SU-DHL-6 (cell line): ENCODE results near the gene NAT14.

ENCODE experiments used
- H2AFZ ChIP-seq: fragments of 200-600 bp; sonication (generic); 2 replicates; pipeline ENCODE4 v1.6.1; 2014; ENCODE audit warnings: low read depth, mild to moderate bottlenecking, moderate library complexity, mixed read lengths, antibody characterized with exemption, low read length; ENCODE audit not compliant: severe bottlenecking
- H3F3A ChIP-seq: fragments of 200-600 bp; shearing (Covaris generic); 2 replicates; pipeline ENCODE4 v1.6.0; 2016; ENCODE audit warnings: antibody characterized with exemption, mild to moderate bottlenecking; ENCODE audit not compliant: insufficient read depth
- H3K27ac ChIP-seq: fragments of 200-600 bp; sonication (generic); 2 replicates; pipeline ENCODE4 v1.5.1; 2016; ENCODE audit warnings: low read depth, mild to moderate bottlenecking, low read length, moderate library complexity, mixed read lengths
- H3K27me3 ChIP-seq: fragments of 200-600 bp; sonication (generic), shearing (Covaris generic); 2 replicates; pipeline ENCODE4 v1.6.0; 2014; ENCODE audit warnings: mild to moderate bottlenecking, low read length
- H3K36me3 ChIP-seq: fragments of 200-600 bp; sonication (generic); 2 replicates; pipeline ENCODE4 v1.6.1; 2014; ENCODE audit warnings: mild to moderate bottlenecking, low read length, mixed read lengths
- H3K4me2 ChIP-seq: fragments of 300-600, 200-600 bp; shearing (Covaris generic), sonication (generic); 2 replicates; pipeline ENCODE4 v1.6.0; 2014; ENCODE audit warnings: low read length, low read depth, mild to moderate bottlenecking; ENCODE audit not compliant: poor library complexity, severe bottlenecking
- H3K4me3 ChIP-seq: fragments of 200-600 bp; sonication (generic); 2 replicates; pipeline ENCODE4 v1.5.1; 2014; ENCODE audit warnings: antibody characterized with exemption, low read length, mild to moderate bottlenecking, mixed read lengths; ENCODE audit not compliant: insufficient read depth, poor library complexity, severe bottlenecking
- H3K79me2 ChIP-seq: fragments of 200-600 bp; sonication (generic); 2 replicates; pipeline ENCODE4 v1.6.1; 2014; ENCODE audit warnings: mild to moderate bottlenecking, low read length, moderate library complexity; ENCODE audit not compliant: insufficient read depth
- H3K9ac ChIP-seq: fragments of 200-600 bp; sonication (generic); 2 replicates; pipeline ENCODE4 v1.7.0; 2014; ENCODE audit warnings: mild to moderate bottlenecking, low read length
- H3K9me2 ChIP-seq: fragments of 200-600 bp; sonication (generic); replicated peaks from 2 replicates; pipeline ENCODE4 v1.6.1; 2014; ENCODE audit warnings: low read length; ENCODE audit not compliant: insufficient read depth
- H3K9me3 ChIP-seq: fragments of 200-600 bp; sonication (generic); 2 replicates; pipeline ENCODE4 v1.6.1; 2014; ENCODE audit warnings: low read length, mixed read lengths; ENCODE audit not compliant: insufficient read depth
- H4K20me1 ChIP-seq: fragments of 200-600 bp; sonication (generic); 2 replicates; pipeline ENCODE4 v1.6.1; 2014; ENCODE audit warnings: low read depth, mild to moderate bottlenecking, antibody characterized with exemption, low read length, moderate library complexity, mixed read lengths
- CTCF ChIP-seq: fragments of 200-600 bp; sonication (generic); IDR thresholded peaks from one replicate; pipeline ENCODE4 v1.5.1; 2017; ENCODE audit warnings: antibody characterized with exemption, mild to moderate bottlenecking, low read length, moderate library complexity; ENCODE audit not compliant: insufficient read depth, poor library complexity, severe bottlenecking
- EZH2phosphoT487 ChIP-seq: fragments of 200-600 bp; sonication (generic), shearing (Covaris generic); conservative IDR thresholded peaks from 2 replicates; pipeline ENCODE4 v1.6.1; 2018; ENCODE audit warnings: mild to moderate bottlenecking, antibody characterized with exemption, low read length, moderate library complexity, mixed read lengths

The NAT14 gene

DNA sequence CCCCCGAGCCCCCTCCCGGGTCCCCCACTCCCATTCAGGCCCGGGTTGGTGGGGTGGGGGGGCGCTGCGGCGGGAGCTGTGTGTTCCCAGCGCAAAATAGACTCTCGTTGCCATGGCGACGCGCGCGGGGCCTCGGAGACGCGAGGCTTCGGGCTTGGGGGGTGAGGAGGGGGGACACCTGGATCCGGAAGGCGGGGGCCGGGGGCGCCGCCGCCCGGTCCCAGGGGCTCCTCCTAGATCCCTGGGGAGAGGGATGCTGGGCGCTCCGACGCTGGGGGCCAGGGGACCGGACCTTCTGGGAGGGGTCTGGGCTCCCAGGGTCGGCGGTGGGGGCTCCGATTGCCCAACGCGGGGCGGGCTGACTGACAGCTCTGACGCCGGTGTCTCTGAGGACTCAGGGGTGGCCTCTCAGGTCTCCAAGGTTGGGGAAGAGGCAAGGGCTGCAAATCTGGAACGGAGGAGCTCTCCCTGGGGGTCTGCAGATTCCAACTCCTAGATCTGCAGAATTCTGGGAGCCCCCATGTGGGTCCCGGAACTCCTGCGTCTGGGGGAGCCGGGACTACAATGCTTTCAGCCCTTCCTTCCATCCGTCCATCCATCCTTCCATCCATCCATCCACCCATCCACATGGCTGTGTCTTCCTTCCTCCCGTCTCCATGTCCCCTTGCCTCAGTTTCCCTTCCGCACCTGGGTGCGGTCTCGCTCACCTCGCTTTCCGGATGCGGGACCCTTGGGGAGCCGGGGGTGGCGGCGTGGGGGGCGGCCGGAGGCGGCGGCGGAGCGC is 32.8 kb upstream of the NAT14 start:
- no peak overlapping the region for H3K9ac ChIP-seq
- no peaks in the 10 kb centered on the region for H3K9me2 ChIP-seq
- peak overlapping the region; percentile 40 for H3K4me2 ChIP-seq
- H3K27me3 ChIP-seq, result no peaks in the 10 kb centered on the region
- peaks cover 17% of the 10 kb centered on the region; the same call in 1 of the 2 replicates for H3F3A ChIP-seq
- no peak overlapping the region for H3K27ac ChIP-seq
- H3K79me2 ChIP-seq, result no peaks in the 10 kb centered on the region
- no peak overlapping the region for H3K4me3 ChIP-seq
- no peaks in the 10 kb centered on the region for H4K20me1 ChIP-seq
- H3K9me3 ChIP-seq, result no peaks in the 10 kb centered on the region
- H2AFZ ChIP-seq, result no peak overlapping the region
- no peaks in the 10 kb centered on the region for H3K36me3 ChIP-seq
- TF ChIP-seq CTCF (no peak), EZH2phosphoT487 (no peak)

DNA sequence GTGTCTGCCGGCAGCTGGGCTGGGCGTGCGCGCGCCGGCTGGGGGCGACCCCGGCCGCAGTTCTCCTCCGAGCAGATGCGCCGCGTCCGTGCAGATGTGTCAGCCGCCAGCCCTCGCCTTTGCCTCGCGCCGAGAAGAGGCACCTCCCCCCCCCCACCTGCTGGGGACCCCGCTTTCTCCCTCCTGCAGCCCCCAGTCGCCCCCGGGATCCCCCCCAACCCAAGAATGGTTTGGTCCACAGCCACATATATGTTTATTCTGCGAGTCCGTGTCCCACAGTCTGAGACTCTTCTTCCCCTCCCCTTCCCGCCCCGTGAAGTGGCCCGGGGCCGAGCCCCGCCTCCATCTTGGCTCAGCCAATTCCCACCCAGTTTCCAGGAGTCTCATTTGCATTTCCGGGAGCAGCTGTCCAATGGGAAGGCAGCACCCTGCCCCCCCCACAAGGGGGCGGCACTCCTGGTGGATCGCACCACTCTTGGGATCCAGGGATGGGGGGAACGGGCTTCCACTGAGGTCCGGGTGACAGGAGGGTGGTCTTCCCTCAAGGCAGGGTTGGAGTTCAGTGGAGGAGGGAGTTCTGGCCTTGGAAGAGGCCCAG is 32.1 kb upstream of the NAT14 start:
- no peaks in the 10 kb centered on the region for H3K9me2 ChIP-seq
- H4K20me1 ChIP-seq, result no peaks in the 10 kb centered on the region
- H3K9ac ChIP-seq, result no peak overlapping the region
- H2AFZ ChIP-seq, result no peak overlapping the region
- H3K9me3 ChIP-seq, result no peaks in the 10 kb centered on the region
- H3K4me3 ChIP-seq, result no peak overlapping the region
- H3K27ac ChIP-seq, result no peak overlapping the region
- H3K79me2 ChIP-seq, result no peaks in the 10 kb centered on the region
- no peak overlapping the region for H3K4me2 ChIP-seq
- no peaks in the 10 kb centered on the region for H3K27me3 ChIP-seq
- TF ChIP-seq EZH2phosphoT487 (no peak), CTCF (no peak)
- peaks cover 11% of the 10 kb centered on the region; the same call in 1 of the 2 replicates for H3F3A ChIP-seq
- no peaks in the 10 kb centered on the region for H3K36me3 ChIP-seq

GRCh38 chr19:55453511-55454260 is 31.3 kb upstream of the NAT14 start:
- H3K9ac ChIP-seq, result no peak overlapping the region
- H3K27ac ChIP-seq, result no peak overlapping the region
- H3K4me3 ChIP-seq, result no peak overlapping the region
- H4K20me1 ChIP-seq, result no peaks in the 10 kb centered on the region
- no peaks in the 10 kb centered on the region for H3K9me3 ChIP-seq
- H3F3A ChIP-seq, result peaks cover 11% of the 10 kb centered on the region; the same call in 1 of the 2 replicates
- no peaks in the 10 kb centered on the region for H3K79me2 ChIP-seq
- H3K4me2 ChIP-seq, result no peak overlapping the region
- H3K36me3 ChIP-seq, result no peaks in the 10 kb centered on the region
- H3K27me3 ChIP-seq, result no peaks in the 10 kb centered on the region
- no peak for TF ChIP-seq EZH2phosphoT487
- TF ChIP-seq CTCF, result no peak
- no peak overlapping the region for H2AFZ ChIP-seq
- H3K9me2 ChIP-seq, result no peaks in the 10 kb centered on the region
